ENCODE results near the gene SESN1.

- TF ChIP-seq CTCF (IDR thresholded peaks at IDR 0.05) = no peak
- no peak for TF ChIP-seq EZH2 (IDR thresholded peaks at IDR 0.05; ENCODE audit: borderline replicate concordance, insufficient read depth, low read depth, low read length, poor library complexity, severe bottlenecking)
Measured at GRCh38 chr6:109056661-109057060, 38.0 kb downstream of the SESN1 start.
